HG02852 (cell line): ENCODE data around the gene RAB14.

ENCODE experiments used
- ATAC-seq: cut with Tn5 transposase; IDR thresholded peaks from one replicate; pipeline ENCODE4 v1.9.1; 2021; ENCODE audit warnings: mild to moderate bottlenecking, moderate library complexity; ENCODE audit not compliant: unreplicated experiment

The RAB14 gene

DNA sequence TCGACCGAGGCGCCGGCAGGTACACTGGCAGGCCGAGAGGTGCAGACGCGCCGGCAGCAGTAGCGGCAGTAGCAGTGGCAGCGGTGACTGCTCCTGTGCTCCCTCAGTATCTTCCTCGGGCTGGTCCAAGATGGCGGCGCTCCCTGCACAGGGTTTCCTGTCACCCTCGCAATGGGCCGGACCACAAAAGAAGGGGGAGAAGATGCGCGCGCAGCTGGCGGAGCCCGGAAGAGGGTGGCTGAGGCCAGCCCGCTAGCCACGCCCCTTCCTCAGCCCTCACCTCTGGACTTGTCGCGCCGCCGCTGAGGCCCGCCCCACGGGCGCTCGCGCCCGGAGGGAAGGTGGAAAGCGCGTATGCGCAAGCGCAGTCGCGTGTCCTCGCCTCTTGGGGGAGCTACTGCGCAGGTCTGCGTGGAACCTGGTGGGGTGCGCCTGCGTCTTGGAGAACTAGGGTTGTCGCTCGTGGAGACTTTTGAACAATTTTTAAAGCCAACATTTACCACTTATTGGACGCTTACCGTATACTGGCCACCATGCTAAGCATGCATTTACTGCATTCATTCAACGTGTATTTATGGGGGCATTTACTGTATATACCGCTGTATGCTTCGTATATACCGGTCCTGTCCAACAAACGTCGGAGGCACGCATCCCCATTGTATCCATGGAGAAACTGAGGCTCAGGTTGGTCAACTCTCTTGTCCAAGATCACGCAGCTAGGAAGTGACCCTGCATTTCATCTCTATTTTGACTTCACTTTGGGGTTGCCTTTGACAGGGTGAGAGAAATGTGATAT, at the start of gene RAB14:
Gene RAB14, minus strand, starts transcription at position 132 of the 796 bp plus-strand sequence. CDS start 8,457 bp downstream, outside the sequence.
- ATAC-seq: peak; percentile 89

DNA sequence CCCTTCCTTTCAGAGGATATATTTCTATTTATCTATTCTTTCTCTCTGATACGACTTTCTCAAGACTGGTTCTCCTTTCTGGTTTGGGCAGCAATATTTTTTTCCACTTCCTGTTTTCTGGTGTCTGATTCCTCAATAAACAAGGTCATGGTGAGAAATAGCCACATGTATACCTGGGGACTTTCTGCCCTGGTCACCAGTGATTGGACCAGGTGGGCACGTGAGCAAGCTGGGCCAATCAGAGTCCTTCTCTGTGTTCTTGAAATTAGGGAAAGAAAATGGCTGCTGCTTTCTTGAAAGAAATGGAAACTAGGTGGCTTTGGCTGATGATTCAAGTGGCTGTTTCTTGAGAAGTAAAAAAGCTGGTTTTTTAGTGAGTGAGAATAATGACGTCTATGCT, 47.9 kb upstream of the RAB14 start:
- ATAC-seq: no peak

DNA sequence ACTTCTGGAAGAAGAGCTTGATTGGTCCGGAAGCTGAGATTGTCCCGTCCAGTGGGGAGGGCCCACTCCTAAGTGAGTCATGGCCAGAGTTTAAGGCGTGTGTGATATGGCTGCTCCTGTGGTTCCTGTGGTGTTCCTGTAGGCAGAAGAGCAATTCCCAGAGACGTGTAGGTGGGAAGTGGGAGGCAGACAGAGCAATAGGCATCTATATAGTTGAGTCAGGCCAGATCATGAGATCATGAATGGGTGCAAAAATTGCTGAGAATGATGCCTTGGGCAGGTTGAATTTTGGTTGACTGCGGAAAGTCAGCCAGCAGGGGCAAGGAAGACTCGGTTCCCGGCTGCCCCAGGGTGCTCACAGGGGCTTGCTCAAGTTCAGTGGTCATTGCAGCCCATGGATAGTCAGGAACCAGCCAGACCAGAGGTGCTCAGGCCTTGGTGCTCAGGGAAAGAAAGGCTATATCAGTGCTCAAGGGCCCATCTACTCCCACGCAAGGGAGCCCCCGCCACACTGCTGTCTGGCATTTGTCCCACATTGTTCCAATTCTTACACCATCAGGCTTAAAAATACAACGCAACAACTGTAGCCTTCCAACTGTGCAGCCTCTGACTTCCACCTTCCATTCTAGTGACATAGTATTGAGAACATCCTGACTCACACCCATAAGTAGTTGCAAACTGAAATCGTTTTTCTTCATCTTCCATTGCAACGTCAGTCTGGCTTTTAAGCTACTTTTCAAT, 45.3 kb upstream of the RAB14 start:
- ATAC-seq: no peak

DNA sequence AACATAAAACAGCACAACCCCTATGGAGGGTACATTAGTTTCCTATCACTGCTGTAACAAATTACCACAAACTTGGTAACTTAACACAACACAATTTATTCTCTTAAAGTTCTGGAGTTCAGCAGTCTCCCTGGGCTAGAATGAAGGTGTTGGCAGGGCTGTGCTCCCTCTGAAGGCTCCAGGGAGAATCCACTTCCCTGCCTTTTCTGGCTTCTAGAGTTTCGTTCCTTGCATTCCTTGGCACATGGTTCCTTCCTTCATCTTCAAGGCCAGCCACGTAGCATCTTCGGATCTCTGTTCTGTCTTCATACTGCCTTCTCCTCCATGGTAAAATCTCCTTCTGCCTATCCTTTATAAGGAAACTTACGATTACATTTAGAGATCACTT, 41.3 kb upstream of the RAB14 start:
- no peak for ATAC-seq

DNA sequence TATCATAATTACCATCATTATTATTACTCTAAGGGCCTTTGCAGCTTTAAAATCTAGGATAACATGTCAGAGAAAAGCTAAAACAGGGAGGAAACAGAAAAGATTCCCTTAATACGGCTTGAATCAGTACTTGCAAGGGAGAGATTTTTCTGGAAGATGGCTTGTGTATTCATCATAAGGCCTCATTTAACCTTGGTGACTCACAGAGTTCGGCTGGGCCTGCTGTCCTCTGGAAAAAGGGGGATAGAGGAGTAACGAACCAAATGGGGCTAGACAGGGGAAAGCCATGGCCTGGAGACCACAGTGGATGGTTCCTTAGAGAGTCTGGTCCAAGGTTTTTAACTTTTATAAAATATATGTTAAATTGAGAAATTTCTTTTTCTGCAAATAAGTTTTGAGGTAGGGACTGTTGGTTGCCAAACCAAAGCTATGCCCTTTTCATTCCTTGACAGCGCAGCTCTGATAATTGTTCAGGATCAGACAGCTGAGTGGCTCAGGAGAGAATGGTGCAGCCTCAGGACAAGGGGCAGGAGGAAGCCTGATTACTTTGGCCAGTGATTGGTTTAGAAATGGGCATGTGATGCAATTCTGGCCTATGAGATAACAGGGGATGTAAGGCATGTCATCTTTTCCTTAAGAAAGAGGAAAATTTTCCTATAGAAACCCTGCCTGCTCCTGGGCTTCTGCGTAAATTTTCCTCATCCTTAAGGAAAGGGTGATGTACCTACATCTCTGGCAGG, 40.7 kb upstream of the RAB14 start:
- no peak for ATAC-seq

DNA sequence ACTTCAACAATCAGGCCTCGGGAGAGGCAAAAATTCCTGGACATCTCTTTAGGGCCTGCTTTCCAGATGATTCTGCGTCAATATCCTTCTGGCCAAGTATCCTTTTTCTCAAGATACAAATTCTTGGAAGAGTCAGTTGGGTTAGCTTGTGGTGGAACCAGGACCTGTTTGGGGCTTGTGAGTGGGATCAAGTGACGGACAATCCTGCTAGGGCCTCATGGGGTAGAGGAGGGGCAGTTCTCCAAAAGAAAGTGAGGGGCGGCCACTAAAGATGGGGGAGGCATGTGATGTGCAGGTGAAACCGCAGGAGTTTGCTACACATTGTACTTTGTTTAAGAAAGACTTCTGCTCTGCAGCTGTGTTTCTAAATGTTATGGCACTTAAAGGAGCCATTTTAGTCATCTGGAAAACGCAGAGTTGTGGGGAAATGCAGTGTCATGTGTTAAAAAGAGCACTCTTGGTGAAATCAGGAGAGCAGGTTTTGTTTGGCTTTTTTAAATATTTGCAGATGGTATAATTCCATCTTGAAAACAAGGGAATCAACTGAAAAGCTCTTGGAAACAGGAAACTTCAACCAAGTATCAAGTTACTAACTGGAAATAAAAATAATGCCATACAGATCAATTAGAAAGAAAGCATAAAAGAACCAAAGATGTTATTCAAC, 38.9 kb upstream of the RAB14 start:
- no peak for ATAC-seq

DNA sequence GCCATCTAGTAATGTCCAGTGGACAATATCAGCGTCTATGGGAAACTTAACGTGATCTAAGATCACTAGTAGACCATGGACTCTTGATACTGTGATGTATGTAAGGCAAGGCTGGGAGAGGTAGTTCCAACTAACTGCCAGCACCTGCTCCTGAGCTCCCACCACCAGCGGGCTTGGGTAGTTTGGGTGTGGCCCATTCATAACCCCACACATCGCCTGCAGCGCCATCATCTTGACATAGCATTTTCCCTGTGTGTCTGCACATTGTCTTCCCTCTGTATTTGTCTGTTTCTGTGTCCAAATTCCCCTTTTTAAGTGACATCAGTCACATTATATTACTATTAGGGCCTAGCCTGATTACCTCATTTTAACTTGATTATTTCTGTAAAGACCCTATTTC, 38.2 kb upstream of the RAB14 start:
- ATAC-seq: no peak

DNA sequence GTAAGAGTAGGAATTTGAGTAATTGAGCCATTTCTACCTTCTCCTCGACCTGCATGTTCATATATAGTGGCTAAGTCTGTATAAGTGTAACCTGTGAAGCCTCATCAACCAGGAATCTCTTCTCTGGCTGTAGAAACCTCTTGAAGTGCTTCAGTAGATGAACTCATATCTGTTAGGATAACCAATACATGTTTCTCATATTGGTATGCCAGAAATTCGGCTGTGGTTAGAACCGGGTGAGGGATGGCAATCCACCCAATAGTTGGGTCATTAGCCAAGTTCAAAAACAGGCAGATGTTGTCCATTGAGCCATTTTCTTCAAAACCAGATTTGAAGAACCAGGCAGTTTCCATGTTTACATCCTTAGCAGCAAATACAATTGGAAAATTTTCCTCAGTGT, 37.4 kb upstream of the RAB14 start:
- ATAC-seq: no peak

DNA sequence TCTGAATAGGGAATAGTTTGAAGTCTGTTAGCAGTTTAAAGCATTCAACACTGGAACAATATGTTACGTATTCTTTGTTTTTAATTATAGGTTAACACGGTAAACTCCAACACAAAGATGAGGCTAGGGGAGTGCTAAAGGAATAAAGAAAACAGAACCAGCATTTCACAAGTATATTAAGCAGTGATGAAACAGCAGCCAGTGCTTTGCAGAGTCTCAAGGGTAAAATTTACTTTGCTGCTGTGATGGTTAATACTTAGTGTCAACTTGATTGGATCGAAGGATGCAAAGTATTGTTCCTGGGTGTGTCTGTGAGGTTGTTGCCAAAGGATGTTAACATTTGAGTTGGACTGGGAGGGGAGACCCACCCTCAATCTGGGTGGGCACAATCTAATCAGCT, 36.2 kb upstream of the RAB14 start:
- no peak for ATAC-seq

DNA sequence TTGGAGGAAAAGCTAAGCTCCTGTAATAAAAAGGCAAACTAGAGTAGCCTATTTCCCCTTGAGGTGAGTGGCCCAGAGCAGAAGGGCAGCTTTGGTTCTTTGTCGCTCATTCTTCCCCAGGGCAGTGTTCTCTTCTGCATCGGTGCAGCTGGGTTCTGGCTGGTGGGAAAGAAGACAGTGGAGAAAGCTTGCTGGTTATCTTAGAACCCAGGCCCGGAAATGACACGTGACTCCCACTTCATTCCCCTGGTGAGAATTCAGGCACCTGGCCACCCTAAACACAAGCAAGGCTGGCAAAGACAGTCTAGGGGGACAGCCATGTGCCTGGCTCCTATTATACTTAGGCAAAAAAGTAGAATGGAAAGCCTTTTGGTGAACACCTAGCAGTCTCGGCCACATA, 33.8 kb upstream of the RAB14 start:
- ATAC-seq: no peak

DNA sequence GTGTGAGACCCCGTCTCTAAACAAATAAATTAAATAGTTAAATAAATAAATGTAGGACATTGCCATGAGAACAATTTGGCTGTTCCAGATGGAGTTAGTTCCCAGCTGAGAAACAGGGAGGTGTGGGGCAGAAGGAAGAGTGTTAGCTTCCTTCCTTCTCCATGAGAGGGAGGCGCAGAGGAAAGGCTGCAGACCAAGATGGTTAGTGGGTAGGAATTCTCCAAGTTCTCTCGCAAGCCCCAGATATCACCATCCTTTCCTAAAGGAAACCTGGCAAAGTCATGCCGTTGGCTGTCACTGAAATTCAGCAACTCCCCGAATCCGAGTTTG, 33.1 kb upstream of the RAB14 start:
- ATAC-seq: no peak

DNA sequence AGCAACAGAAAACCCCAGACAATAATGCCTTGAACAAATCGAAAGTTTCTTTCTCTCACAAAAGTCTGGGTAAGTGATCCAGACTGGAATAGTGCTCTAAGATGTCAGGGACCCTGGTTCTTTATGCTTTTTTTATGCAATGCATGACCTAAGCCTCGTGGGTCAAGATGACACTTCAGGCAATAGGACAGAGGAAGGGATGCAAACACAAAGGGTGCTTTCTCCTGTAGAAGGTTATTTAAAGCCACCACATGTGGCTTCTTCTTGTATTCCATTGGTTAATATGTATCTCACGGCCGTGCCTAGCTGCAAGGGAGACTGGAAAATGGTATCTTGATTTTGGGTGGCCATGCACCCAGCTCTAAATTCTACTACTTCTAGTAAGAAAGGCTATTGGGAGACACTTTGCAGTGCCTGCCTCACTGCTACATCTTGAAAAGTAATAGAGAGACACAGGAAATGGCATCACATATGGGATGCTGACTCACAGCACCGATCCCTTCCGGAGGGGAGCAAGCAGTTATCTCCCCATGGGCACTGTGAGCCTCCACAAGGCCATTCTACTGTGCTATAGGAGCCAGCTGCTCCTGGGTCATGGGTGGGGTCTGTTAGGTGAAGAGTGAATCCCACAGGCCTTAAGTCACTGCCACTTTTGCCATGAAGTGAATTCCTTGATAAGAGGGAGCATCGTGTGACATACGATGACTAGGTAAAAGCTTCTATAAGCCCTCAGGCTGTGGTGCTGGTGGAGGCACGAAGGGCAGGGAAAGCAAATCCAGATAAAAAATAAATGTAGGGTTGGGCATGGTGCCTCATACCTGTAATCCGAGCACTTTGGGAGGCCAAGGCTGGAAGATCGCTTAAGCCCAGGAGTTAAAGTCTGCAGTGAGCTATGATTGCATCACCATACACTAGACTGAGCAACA, 32.5 kb upstream of the RAB14 start:
- no peak for ATAC-seq

DNA sequence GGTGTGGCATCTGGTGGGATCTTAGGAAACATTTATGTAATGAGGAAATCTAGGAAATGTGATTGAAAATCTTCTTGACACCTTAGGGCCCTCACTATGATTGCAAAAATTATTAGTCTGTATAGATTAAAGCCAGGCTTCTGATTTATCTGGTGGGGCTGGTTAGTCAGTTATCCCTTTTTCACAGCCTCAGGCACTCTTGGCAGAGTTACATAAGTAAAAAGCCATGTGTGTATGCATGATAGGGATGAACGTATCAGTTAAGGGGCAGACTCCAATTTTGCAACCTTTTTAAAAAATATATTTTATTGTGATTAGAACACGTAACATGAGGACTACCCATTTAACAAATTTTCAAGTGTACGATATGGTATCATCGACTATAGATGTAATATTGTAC, 30.6 kb upstream of the RAB14 start:
- ATAC-seq: no peak

DNA sequence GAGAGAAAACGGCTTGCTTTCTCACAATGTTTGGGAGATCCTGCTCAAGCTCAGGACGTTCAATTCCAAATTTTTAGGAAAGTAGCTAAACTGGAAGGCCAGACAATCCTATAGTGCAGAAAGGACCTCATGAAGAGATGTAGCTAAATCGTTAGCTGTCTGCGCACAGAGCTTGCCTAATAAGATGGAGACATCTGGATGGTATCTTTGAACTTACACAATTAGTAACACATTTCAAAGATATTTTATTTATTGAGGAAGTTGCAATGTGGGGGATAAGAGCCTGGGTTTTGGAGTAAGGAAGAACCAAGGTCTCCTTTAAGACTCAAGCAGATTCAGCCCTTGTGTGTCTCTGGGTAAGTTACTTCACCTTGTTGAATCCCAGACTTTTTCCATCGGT, 28.6 kb upstream of the RAB14 start:
- ATAC-seq: no peak

DNA sequence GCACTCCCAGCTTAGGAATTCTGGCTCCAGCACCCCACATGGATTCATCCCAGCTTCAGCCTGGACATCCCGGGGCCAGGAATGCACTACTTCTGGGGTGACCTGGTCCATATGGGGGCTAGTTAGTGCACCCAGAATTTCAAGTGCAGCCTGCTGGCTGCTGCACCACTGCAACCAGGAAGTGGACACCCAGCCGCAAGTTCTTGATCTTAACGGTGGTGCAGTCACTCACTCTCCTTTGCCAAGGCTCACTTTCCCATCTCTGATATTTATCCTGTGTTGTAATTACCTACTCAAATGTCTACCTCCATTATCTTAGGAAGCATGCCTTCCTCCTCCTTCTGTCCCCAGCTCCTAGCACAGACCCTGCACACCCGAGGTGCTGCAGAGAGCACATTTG, 26.2 kb upstream of the RAB14 start:
- ATAC-seq: no peak

DNA sequence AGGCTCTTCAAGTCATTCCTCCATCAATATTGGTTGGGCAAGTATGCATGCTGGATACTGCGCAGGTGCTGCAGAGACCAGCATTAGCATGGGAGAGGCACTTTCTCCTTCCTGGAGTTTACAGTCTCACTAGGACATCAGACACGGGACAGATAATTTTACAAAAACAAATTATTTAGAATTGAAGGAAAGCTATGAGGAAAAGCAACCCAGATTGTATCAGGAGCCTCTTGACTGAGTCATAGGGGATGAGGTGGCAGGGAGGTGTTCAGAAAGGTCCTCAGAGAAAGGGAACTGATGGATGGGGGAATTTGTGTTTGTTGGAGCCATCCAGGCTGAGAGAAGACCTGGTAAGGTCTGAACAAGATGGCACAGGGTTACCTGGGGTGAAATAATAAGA, 24.5 kb upstream of the RAB14 start:
- ATAC-seq: no peak

DNA sequence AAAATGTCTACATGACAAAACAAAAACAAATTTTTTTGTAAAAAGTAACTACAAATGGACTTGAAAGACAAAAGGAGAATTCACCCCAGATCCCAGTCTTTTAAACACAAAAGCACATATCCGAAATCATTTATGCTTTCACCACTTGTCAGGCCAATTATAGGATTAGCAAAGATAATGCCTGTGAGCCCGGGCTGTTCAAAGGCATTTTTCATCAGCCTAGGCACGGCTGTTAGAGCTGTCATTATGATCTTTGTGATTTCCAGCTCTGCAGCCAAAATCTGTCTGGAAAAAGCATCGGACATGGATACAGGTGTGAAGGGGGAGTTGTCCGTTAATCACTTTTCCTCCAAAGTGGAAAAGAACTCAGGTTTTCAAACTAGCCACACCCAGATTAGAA, 23.6 kb upstream of the RAB14 start:
- ATAC-seq: no peak

DNA sequence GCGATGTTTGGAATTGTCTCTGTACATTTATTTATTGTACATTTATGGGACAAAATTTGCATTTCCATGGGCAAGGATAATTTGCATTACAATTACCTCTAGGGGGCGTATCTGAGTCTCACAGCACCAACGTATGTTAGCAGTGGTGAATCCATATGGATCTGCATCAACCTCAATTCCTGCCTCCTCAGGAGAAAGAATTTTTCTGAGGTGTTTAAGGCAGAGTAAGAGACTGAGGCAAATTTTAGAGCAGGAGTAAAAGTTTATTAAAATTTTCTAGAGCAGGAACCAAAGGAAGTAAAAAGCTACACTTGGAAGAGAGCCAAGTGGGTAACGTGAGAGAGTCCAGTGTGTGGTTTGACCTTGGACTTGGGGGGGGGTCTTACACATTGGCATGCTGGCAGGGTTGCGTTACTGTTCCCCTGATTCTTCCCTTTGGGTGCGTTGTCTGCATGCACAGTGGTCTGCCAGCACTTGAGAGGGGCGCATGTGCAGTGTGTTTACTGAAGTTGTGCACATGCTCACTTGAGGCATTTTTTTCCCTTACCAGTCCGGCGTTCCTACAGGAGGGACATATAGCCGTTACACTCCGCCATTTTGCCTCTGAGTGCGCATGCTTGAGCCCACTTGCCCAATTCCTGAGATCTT, 21.0 kb upstream of the RAB14 start:
- no peak for ATAC-seq

DNA sequence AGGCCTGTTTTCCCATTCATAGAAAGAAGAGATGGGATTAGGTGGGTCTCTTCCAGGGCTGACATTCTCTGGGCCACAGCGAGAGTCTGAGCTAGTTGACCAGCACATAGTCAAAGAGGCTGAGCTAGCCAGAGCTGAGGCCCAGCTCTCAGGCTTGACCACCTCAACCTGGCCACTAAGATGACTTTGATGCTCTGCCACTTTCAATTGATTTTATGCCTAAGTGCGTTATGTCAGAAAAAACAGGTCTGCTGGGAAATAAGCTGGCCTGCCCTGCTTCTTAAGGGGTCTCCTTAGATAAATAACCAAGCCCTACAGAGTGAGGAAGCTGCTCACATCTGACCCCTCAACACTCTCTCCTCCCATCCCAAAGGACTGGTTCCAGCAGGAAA, 20.0 kb upstream of the RAB14 start:
- no peak for ATAC-seq
